ENCODE data around the gene MCM3.

The MCM3 gene

GRCh38 chr6:52244400-52244799, 40.1 kb downstream of the MCM3 start, which contains the start of gene IL17F:
TSS of gene IL17F (minus strand) at chr6:52244500. CDS start at chr6:52244429, 71 bp downstream.
- no peak for DNase-seq

DNA sequence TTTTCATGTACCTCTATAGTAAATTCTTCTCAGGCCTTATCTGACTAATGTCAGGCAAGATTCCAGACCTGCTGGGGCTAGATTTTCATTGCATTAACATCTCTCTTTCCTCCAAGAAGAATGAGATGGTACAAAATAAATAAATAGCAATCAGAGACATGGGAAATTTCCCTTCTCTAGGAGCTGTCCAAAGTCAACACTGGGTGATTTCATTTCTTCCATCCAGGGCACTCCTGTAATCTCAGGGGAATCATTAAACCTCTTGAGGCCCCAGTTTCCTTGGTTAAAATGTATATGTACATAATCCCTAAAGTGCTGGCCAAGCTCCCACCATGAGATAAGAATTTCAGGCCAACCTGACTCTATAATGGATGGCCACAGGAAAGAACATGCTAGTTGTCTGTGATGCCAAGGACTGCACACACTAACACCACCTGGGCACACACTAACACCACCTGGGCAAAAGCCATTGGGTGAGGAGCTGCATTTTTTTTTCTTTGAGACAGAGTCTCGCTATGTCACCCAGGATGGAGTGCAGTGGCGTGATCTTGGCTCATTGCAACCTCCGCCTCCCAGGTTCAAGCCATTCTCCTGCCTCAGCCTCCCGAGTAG, 41.2 kb downstream of the MCM3 start:
- DNase-seq: no peak

DNA sequence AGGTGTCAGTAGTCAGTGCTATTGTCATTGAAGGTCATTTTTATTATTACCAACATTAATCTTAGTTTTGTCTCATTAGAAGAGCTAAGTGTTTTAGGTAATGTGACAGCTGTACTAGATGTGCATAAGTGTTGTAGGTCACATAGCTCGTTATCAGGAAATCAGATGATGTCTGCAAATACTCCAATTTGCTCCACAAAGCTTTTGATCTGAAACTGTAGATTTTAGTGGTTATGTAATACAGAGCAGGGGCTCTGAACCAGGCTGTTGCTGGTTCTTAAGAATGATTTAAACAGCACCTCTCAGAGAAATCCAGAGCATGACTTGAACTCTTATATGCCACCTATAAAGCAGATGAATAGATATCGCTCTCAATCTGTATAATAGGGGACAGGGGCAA, 42.7 kb downstream of the MCM3 start:
- DNase-seq: no peak

DNA sequence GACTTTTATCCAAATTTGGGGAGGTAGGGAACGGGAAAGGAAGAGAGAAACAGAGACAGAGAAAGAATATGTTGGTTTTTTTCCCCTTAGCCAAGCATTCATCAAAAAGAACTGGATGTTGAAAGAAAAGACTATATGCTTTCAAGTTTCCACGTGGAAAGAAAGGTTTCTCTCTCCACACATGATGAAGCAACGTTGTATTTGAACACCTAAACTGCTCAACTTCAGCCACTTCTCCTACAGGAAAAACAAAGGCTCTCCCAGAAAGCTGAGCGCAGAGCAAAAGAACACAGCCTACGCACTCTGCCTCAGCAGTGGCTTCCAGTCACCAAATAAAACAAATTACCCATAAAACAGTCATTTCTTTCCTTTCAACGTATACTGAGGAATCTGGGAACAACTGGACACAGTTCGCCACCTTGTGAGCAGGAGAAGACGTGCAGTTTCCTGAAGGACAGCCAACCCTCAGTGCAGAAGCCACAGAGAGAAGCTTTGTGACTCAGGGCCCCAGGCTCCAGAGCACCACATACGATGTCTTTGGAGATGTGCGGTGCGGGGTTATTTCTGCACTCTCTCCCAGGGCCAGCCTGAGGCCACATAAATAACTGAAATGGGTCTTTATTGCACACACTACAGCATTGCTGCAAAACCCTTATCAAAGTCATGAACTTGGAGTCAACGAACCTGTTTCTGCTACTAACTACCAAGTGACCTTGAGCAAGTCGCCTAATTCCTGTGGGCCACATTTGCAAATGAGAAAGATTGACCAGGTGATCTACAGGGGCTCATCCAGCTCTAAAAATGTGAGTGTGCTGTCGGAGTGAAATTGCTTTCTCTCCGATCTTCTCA, 50.3 kb downstream of the MCM3 start:
- peak; percentile 39 for DNase-seq

- no peak for DNase-seq
Observed at GRCh38 chr6:52233005-52233404, 51.5 kb downstream of the MCM3 start.

GRCh38 chr6:52231406-52232127, 53.0 kb downstream of the MCM3 start:
- DNase-seq: no peak

GRCh38 chr6:52230685-52231084, 53.9 kb downstream of the MCM3 start:
- no peak for DNase-seq

DNA sequence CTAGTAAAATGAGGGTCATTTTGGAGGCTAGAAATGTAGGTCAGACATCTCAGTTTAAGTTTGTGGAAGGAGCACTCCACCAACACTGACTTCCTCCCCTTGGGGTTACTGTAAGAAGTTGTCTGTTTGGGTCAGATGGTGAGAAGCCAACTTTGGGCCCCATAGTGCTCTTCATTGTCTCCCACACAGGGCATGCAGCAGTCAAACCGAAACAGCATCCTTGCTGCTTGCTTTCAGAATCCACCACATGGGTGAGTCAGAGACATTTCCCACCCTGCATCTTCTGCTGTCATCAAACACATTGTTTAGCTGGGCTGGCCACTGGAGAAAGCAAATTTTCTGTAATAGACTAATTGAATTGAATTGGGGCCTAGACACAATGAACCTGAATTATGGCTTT, 57.0 kb downstream of the MCM3 start:
- no peak for DNase-seq

DNA sequence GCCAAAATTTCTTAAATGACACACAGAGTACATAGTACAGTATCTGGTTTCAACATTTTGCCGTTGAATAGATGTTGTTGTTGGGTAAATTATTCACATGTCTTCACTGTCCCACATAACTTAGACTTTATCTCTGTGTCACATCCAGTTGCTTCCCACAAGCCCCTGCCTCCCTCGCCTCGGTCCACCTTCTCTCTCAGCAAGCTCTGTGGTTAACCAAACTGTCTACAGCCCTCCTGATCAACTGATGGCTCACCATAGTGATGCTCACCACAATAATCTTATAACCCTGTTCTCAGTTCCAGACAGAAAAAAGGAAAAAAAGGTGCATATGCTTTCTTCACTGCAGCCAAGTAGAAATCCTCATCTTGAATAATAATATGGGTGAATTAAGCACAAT, 63.2 kb downstream of the MCM3 start:
- DNase-seq: no peak

DNA sequence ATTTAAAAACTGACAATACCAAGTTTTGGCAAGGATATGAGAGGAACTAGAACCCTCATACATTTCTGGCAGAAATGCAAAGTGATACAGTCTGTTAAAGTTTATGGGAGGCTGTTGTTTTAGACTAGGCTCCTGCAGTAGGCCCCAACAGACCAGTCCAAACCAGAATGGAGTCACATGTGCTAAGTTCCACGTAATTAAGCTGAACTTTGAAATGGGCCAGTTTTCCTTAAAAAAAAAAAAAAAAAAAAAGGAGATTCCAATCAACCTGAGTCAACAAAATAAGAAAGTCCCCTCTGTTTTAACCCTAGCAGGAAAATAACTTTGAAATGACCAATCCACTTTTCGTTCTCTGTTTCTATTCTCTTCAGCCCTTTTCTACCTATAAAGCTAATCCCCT, 66.8 kb downstream of the MCM3 start:
- DNase-seq: no peak

DNA sequence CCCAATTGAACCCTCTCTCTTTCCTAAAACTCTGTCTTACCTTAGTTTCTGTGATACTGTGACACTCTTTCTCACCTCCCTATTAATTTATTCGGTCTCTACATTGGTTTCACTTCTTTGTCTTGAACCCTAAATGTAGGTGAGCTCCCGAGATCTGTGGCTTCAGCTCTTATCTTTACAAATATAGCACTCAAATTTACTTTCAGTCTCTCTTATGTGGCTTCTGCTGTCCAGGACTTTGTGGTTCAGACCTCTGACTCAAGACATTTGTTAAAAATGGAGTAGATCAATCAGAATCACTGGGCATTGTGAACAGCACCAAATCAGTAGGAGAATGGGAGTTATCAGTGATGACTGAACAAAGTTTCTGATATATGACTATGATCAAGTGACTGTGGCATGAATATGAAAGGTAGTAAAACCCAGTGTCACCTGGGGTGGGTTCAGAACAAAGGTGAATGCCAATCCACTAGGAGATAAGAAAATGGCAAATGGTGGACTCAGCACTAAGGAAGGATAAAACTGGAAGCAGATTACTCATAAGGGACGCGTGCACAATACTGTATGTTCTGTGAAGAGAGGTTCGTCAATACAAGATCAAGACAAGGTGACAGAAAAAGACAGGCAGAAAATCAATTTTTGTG, 67.5 kb downstream of the MCM3 start:
- DNase-seq: no peak

DNA sequence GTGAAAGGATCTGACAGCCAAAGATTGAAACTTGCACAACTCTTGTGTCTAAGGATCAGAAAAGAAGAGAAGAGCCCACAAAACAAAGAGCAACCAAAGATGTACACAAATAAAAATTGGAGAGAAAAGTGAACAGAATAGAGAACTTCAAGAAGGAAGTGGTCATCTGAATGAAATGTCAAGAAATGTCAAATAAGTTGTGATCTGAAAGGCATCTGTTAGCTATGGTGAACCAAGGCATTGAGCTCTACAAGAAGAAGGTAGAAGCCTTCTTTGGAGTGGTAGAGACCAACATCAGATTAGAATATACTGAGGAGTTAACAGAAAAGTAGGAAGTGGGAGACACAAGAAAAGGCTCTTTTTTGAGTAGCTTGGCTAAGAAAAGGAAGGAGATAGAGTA, 68.8 kb downstream of the MCM3 start:
- no peak for DNase-seq
